OCI-LY3 (cell line): ENCODE results near the gene GALT.

Experiments used
- EZH2phosphoT487 ChIP-seq: fragments of 200-600 bp; shearing (Covaris generic); IDR thresholded peaks from 2 replicates; pipeline ENCODE4 v1.6.1; 2018; ENCODE audit warnings: antibody characterized with exemption, mixed run types, low read depth
- TF ChIP-seq, protein P1 (sequence below): fragments of 200-600, 300-600 bp; sonication (generic); IDR thresholded peaks from 2 replicates; pipeline ENCODE4 v1.5.1; 2014; ENCODE audit warnings: antibody characterized with exemption, low read length, low read depth

DNA sequence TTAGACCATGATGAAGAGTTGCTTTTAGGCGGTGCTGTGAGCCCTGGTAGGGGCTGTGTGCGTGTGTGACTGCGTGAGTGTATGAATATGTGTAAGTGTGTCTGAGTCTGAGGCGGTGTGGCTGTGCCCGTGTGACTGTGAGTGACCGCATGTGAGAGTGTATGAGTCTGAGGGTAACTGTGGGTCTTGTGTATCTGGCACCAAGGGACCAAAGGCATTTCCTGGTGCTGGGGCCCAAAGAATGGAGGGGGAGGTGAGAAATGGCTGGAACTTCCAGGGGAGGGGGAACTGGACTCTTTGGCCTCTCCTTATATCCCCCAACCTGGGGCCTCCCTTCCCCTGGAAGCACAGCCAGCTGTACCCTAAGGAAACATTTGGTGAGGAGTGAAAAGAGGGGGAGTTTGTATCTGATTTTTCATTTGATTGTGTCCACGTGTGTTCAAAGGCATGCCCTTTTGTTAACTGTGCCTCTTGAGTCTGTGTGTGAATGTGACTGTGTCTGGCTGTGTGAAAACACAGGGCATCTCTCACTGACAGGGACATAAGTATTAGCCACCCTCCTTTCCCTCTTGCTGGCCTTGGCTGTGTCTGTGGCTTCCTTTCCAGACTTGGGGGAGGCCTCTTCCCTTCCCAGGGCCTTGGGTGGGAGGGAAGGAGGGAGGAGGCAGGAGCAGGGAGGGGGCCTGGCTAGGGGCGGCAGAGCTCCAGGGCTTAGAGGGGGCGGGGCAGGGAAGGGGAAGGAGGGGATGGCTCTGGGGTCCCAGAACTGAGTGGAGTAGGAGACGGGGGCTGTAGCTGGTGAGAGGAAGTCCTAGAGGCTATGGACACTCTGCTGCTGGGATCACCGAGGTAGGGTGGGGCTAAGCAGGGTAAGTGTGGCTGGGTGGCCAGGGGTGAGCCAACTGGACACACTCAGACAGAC is 6.9 kb downstream of the GALT start:
- TF ChIP-seq, protein P1, sequence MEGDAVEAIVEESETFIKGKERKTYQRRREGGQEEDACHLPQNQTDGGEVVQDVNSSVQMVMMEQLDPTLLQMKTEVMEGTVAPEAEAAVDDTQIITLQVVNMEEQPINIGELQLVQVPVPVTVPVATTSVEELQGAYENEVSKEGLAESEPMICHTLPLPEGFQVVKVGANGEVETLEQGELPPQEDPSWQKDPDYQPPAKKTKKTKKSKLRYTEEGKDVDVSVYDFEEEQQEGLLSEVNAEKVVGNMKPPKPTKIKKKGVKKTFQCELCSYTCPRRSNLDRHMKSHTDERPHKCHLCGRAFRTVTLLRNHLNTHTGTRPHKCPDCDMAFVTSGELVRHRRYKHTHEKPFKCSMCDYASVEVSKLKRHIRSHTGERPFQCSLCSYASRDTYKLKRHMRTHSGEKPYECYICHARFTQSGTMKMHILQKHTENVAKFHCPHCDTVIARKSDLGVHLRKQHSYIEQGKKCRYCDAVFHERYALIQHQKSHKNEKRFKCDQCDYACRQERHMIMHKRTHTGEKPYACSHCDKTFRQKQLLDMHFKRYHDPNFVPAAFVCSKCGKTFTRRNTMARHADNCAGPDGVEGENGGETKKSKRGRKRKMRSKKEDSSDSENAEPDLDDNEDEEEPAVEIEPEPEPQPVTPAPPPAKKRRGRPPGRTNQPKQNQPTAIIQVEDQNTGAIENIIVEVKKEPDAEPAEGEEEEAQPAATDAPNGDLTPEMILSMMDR = no peak
- TF ChIP-seq EZH2phosphoT487 = no peak
